ENCODE measurements around the gene HNRNPLL. TPM values are rescaled to one million over a fixed set of nuclear protein-coding genes. Genes with fewer than 3 reads are reported as not detected.

HNRNPLL gene
- total RNA-seq, 1 donor from 2014 or later: 55.9 TPM

DNA sequence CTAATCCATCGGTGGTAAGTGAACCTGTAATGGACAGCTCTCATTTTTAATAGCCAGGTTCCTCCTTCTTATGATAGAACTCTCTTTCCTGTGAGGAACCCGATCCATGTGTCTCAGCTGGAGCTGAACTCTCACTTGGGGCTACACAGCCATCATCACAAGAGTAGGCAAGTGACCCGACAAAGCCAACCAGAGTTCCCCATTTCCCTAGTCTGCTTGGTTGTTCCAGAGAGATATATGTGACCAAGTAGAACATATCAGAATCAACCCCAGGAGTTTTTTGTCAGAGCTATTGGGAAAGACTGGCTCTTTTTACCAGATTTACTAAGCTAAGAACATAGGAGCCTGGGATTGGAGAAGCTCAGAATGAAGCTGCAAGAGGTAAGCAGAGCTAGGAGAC, 14.6 kb upstream of the HNRNPLL start:
- no peak for DNase-seq (ENCODE audit: low read depth)
- Mint-ChIP-seq H3K4me1 (ENCODE audit: low read depth, unreplicated experiment) (peaks cover 7% of the 10 kb centered on the region), H3K4me3 (ENCODE audit: unreplicated experiment) (no peak overlapping the region), H3K9me3 (ENCODE audit: unreplicated experiment) (no peaks in the 10 kb centered on the region), H3K27me3 (ENCODE audit: low read depth, unreplicated experiment) (peaks cover 4% of the 10 kb centered on the region), H3K27ac (ENCODE audit: unreplicated experiment) (no peak overlapping the region), H3K36me3 (ENCODE audit: low read depth, unreplicated experiment) (no peaks in the 10 kb centered on the region)
- Histone ChIP-seq H3K36me3 (ENCODE audit: insufficient read depth, low read length) (no peaks in the 10 kb centered on the region), H2AFZ (ENCODE audit: low read depth, low read length) (no peak overlapping the region), H3K27ac (ENCODE audit: low read depth, low read length) (no peak overlapping the region), H3K9ac (ENCODE audit: low read length) (no peak overlapping the region), H3K4me1 (ENCODE audit: insufficient read depth, low read length) (no peaks in the 10 kb centered on the region), H3K4me2 (ENCODE audit: low read length) (no peak overlapping the region), H3K79me2 (ENCODE audit: insufficient read depth, low read length) (no peaks in the 10 kb centered on the region), H3K27me3 (ENCODE audit: insufficient read depth, low read length) (no peaks in the 10 kb centered on the region), H4K20me1 (ENCODE audit: insufficient read depth, low read length) (no peaks in the 10 kb centered on the region), H3K9me3 (ENCODE audit: insufficient read depth, low read depth, low read length) (no peaks in the 10 kb centered on the region), H3K4me3 (ENCODE audit: insufficient read depth, low read depth, low read length) (no peak overlapping the region)
- FAIRE-seq: no peak
- TF ChIP-seq, protein P1, sequence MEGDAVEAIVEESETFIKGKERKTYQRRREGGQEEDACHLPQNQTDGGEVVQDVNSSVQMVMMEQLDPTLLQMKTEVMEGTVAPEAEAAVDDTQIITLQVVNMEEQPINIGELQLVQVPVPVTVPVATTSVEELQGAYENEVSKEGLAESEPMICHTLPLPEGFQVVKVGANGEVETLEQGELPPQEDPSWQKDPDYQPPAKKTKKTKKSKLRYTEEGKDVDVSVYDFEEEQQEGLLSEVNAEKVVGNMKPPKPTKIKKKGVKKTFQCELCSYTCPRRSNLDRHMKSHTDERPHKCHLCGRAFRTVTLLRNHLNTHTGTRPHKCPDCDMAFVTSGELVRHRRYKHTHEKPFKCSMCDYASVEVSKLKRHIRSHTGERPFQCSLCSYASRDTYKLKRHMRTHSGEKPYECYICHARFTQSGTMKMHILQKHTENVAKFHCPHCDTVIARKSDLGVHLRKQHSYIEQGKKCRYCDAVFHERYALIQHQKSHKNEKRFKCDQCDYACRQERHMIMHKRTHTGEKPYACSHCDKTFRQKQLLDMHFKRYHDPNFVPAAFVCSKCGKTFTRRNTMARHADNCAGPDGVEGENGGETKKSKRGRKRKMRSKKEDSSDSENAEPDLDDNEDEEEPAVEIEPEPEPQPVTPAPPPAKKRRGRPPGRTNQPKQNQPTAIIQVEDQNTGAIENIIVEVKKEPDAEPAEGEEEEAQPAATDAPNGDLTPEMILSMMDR (IDR thresholded peaks at IDR 0.05; ENCODE audit: insufficient read depth, low read depth, low read length): no peak
- no peak for TF ChIP-seq EZH2 (IDR thresholded peaks at IDR 0.05; ENCODE audit: insufficient read depth, low read length)

DNA sequence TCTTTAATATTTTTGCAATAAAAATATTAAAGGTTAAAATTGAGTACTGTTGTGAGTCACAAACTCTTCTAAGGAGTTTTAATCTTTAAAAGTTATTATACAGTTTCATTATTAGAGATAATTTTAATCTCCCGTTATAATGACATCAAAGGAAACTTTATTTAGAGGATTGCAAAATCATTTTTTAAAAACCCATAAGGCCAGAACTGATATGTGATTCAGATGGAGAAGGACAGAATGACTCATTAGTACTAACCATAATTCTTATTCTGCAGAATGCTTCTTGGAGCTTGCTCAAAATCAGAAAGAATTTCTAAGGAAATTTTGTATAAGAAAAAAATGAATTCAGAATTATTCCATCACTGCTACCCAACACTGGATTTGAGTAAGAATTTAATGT, 12.5 kb upstream of the HNRNPLL start:
- Mint-ChIP-seq H3K4me1 (ENCODE audit: low read depth, unreplicated experiment) (peaks cover 6% of the 10 kb centered on the region), H3K27me3 (ENCODE audit: low read depth, unreplicated experiment) (peaks cover 5% of the 10 kb centered on the region), H3K27ac (ENCODE audit: unreplicated experiment) (no peak overlapping the region), H3K9me3 (ENCODE audit: unreplicated experiment) (no peaks in the 10 kb centered on the region), H3K36me3 (ENCODE audit: low read depth, unreplicated experiment) (no peaks in the 10 kb centered on the region), H3K4me3 (ENCODE audit: unreplicated experiment) (no peak overlapping the region)
- no peak overlapping the region for H3K9ac ChIP-seq (ENCODE audit: low read length)
- H3K27ac ChIP-seq (ENCODE audit: low read depth, low read length): no peak overlapping the region
- H2AFZ ChIP-seq (ENCODE audit: low read depth, low read length): no peak overlapping the region
- FAIRE-seq (no peak), DNase-seq (ENCODE audit: low read depth) (peak; percentile 54)
- H3K4me2 ChIP-seq (ENCODE audit: low read length): no peak overlapping the region
- H3K27me3 ChIP-seq (ENCODE audit: insufficient read depth, low read length): no peaks in the 10 kb centered on the region
- H3K79me2 ChIP-seq (ENCODE audit: insufficient read depth, low read length): no peaks in the 10 kb centered on the region
- no peaks in the 10 kb centered on the region for H3K36me3 ChIP-seq (ENCODE audit: insufficient read depth, low read length)
- no peaks in the 10 kb centered on the region for H3K9me3 ChIP-seq (ENCODE audit: insufficient read depth, low read depth, low read length)
- H3K4me1 ChIP-seq (ENCODE audit: insufficient read depth, low read length): no peaks in the 10 kb centered on the region
- no peak for TF ChIP-seq EZH2 (IDR thresholded peaks at IDR 0.05; ENCODE audit: insufficient read depth, low read length)
- TF ChIP-seq, protein P1 (IDR thresholded peaks at IDR 0.05; ENCODE audit: insufficient read depth, low read depth, low read length): no peak
- no peaks in the 10 kb centered on the region for H4K20me1 ChIP-seq (ENCODE audit: insufficient read depth, low read length)
- no peak overlapping the region for H3K4me3 ChIP-seq (ENCODE audit: insufficient read depth, low read depth, low read length)

DNA sequence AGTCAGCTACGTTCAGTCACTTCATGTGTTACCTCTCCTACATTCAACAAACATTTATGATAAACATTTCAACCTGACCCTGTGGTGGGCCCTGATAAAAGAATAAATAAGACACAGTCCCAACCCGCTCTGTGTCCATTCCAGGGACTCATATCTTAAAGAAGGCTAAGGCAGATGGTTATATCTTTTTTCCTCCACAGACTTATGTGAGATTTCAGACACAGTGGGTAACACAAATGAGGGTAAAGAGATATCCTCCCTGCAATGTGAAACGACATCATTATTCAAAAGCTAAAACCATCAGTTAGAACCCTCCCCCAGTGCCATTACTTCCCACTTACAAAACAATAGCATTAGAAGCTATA, 11.1 kb upstream of the HNRNPLL start:
- H3K36me3 Mint-ChIP-seq (ENCODE audit: low read depth, unreplicated experiment): no peaks in the 10 kb centered on the region
- Histone ChIP-seq H3K9me3 (ENCODE audit: insufficient read depth, low read depth, low read length) (no peaks in the 10 kb centered on the region), H3K36me3 (ENCODE audit: insufficient read depth, low read length) (no peaks in the 10 kb centered on the region), H3K9ac (ENCODE audit: low read length) (no peak overlapping the region), H4K20me1 (ENCODE audit: insufficient read depth, low read length) (no peaks in the 10 kb centered on the region), H3K27ac (ENCODE audit: low read depth, low read length) (no peak overlapping the region), H3K4me2 (ENCODE audit: low read length) (no peak overlapping the region), H3K79me2 (ENCODE audit: insufficient read depth, low read length) (no peaks in the 10 kb centered on the region), H3K4me3 (ENCODE audit: insufficient read depth, low read depth, low read length) (no peak overlapping the region), H2AFZ (ENCODE audit: low read depth, low read length) (no peak overlapping the region), H3K27me3 (ENCODE audit: insufficient read depth, low read length) (no peaks in the 10 kb centered on the region), H3K4me1 (ENCODE audit: insufficient read depth, low read length) (no peaks in the 10 kb centered on the region)
- H3K27ac Mint-ChIP-seq (ENCODE audit: unreplicated experiment): no peak overlapping the region
- no peak overlapping the region for H3K4me3 Mint-ChIP-seq (ENCODE audit: unreplicated experiment)
- H3K27me3 Mint-ChIP-seq (ENCODE audit: low read depth, unreplicated experiment): peaks cover 5% of the 10 kb centered on the region
- DNase-seq (ENCODE audit: low read depth): no peak
- no peaks in the 10 kb centered on the region for H3K4me1 Mint-ChIP-seq (ENCODE audit: low read depth, unreplicated experiment)
- no peaks in the 10 kb centered on the region for H3K9me3 Mint-ChIP-seq (ENCODE audit: unreplicated experiment)
- TF ChIP-seq, protein P1 (IDR thresholded peaks at IDR 0.05; ENCODE audit: insufficient read depth, low read depth, low read length): no peak
- TF ChIP-seq EZH2 (IDR thresholded peaks at IDR 0.05; ENCODE audit: insufficient read depth, low read length): no peak
- no peak for FAIRE-seq

Measured in astrocyte (in vitro differentiated cells and primary cell).